B cell (primary cell): Measurements from ENCODE around the gene RBM19. TPM values are rescaled to one million over a fixed set of nuclear protein-coding genes. Genes with fewer than 3 reads are reported as not detected.
"Not testable (repeated sequence)": the region's sequence is repeated elsewhere in the genome, so short reads cannot be mapped to it uniquely, and the experiment has no call there.

Experiments used
- ATAC-seq: fragments of 200-7000 bp; cut with Tn5 transposase; one replicate; pipeline ENCODE4 v1.10.0; 2021; ENCODE audit warnings: low read depth, mild to moderate bottlenecking, moderate number of reproducible peaks, moderate library complexity
- CTCF ChIA-PET: fragments of 350-600 bp; sonication (Branson Sonifier 250); formaldehyde crosslinking; loops from one replicate; lab custom pipeline; 2021; ENCODE audit warnings: antibody characterized with exemption, inconsistent platforms; lab: Charles Lee
- POLR2A ChIA-PET: fragments of 350-600 bp; sonication (Branson Sonifier 250); formaldehyde crosslinking; loops from one replicate; lab custom pipeline; 2021; ENCODE audit warnings: antibody characterized with exemption; lab: Charles Lee
- DNase-seq: peaks from one replicate; pipeline ENCODE4 v3.0.0; 2013
- H2AFZ ChIP-seq: 2 replicates; pipeline ENCODE4 v1.6.1; 2012; ENCODE audit warnings: mild to moderate bottlenecking, low read depth, low read length; ENCODE audit not compliant: insufficient read depth, poor library complexity, severe bottlenecking
- H3K27ac ChIP-seq, 2 donors: 1 replicate in 1 of 2; 2 replicates in 1 of 2; pipeline ENCODE4 v1.5.1; 2012 to 2013; ENCODE audit warnings: low read length in 2 of 2, mild to moderate bottlenecking in 2 of 2, moderate library complexity in 1 of 2
- H3K27me3 ChIP-seq, 4 experiments: fragments of 200-600 bp in 1 of 4; sonication (generic) in 1 of 4; replicated peaks in 1 of 4; 1 replicate in 2 of 4; 2 replicates in 2 of 4; pipeline versions ENCODE4 v1.6.1 to v1.7.0; 2013 to 2016; ENCODE audit warnings: low read length in 3 of 4, mild to moderate bottlenecking in 2 of 4, mixed read lengths in 1 of 4, moderate library complexity in 1 of 4; ENCODE audit not compliant: insufficient read depth in 4 of 4, control insufficient read depth in 3 of 4; ENCODE audit errors: control extremely low read depth in 1 of 4
- H3K36me3 ChIP-seq, 2 experiments: replicated peaks in 1 of 2; 1 replicate in 1 of 2; 2 replicates in 1 of 2; pipeline versions ENCODE4 v1.6.1 to v1.7.1; 2013; ENCODE audit warnings: low read length in 1 of 2; ENCODE audit not compliant: insufficient read depth in 2 of 2, control insufficient read depth in 1 of 2; ENCODE audit errors: control extremely low read depth in 1 of 2, extremely low read depth in 1 of 2
- H3K4me1 ChIP-seq, 2 donors: fragments of 200-600 bp in 1 of 2; sonication (generic) in 1 of 2; 1 replicate in 1 of 2; 2 replicates in 1 of 2; pipeline versions ENCODE4 v1.5.1 to v1.6.1; 2013 to 2017; ENCODE audit warnings: low read length in 2 of 2; ENCODE audit not compliant: control insufficient read depth in 2 of 2, insufficient read depth in 2 of 2
- H3K4me2 ChIP-seq: replicated peaks from 2 replicates; pipeline ENCODE3; 2012; ENCODE audit warnings: mild to moderate bottlenecking, low read depth, low read length; ENCODE audit not compliant: poor library complexity, severe bottlenecking
- H3K4me3 ChIP-seq, 5 experiments: fragments of 200-600 bp in 1 of 5; sonication (generic) in 1 of 5; 1 replicate in 3 of 5; 2 replicates in 2 of 5; pipeline versions ENCODE4 v1.5.1 to v1.7.0; 2011 to 2016; ENCODE audit warnings: low read length in 4 of 5, mild to moderate bottlenecking in 4 of 5, low read depth in 2 of 5, control low read depth in 1 of 5, moderate library complexity in 1 of 5; ENCODE audit not compliant: insufficient read depth in 1 of 5; ENCODE audit errors: control extremely low read depth in 1 of 5, extremely low read depth in 1 of 5
- H3K79me2 ChIP-seq: fragments of 200-600 bp; sonication (generic); one replicate; pipeline ENCODE4 v1.6.0; 2016; ENCODE audit warnings: low read length; ENCODE audit not compliant: control insufficient read depth, insufficient read depth
- H3K9ac ChIP-seq: fragments of 200-600 bp; sonication (generic); 2 replicates; pipeline ENCODE4 v1.6.1; 2017; ENCODE audit warnings: mild to moderate bottlenecking, low read length, moderate library complexity
- H3K9me3 ChIP-seq, 3 donors: one replicate each; pipeline versions ENCODE4 v1.6.1 to v1.7.1; 2013; ENCODE audit warnings: low read length in 2 of 3; ENCODE audit not compliant: control insufficient read depth in 2 of 3, insufficient read depth in 1 of 3; ENCODE audit errors: control extremely low read depth in 1 of 3
- H4K20me1 ChIP-seq: 2 replicates; pipeline ENCODE4 v1.6.0; 2012; ENCODE audit warnings: mild to moderate bottlenecking, low read length; ENCODE audit not compliant: insufficient read depth, control insufficient read depth, poor library complexity, severe bottlenecking
- H3K27ac Mint-ChIP-seq: one replicate; pipeline ENCODE4 v1.8.0; 2021; ENCODE audit warnings: mixed read lengths
- H3K27me3 Mint-ChIP-seq: one replicate; pipeline ENCODE4 v1.8.0; 2021; ENCODE audit warnings: mixed read lengths
- H3K4me1 Mint-ChIP-seq: one replicate; pipeline ENCODE4 v1.8.0; 2021; ENCODE audit warnings: mixed read lengths
- H3K4me3 Mint-ChIP-seq: one replicate; pipeline ENCODE4 v1.8.0; 2021; ENCODE audit warnings: mixed read lengths
- H3K9me3 Mint-ChIP-seq: one replicate; pipeline ENCODE4 v1.8.0; 2022; ENCODE audit warnings: mixed read lengths; ENCODE audit not compliant: insufficient read depth
- CTCF ChIP-seq: fragments of 200-600 bp; IDR thresholded peaks from one replicate; pipeline ENCODE4 v1.8.0; 2022; ENCODE audit warnings: antibody characterized with exemption, mild to moderate bottlenecking
- EZH2 ChIP-seq: IDR thresholded peaks from 2 replicates; pipeline ENCODE4 v1.6.1; 2012; ENCODE audit warnings: borderline replicate concordance, low read depth, mild to moderate bottlenecking, moderate library complexity, low read length; ENCODE audit not compliant: insufficient read depth, poor library complexity, severe bottlenecking
- WGBS: methylation state at CpG from one replicate; pipeline ENCODE4 v1.1.5; 2013; ENCODE audit warnings: missing lambda C conversion rate; ENCODE audit not compliant: insufficient coverage; 5-methylcytosine and 5-hydroxymethylcytosine counted together
- intact Hi-C: fragments of 100-400 bp; cut with micrococcal nuclease; formaldehyde crosslinking; loops from one replicate; pipeline ENCODE4 v1.10.0; 2022
- polyA plus RNA-seq: library from polyadenylated mRNA; depleted of rRNA; stranded (reverse); fragments of >200 nt; gene quantifications from 2 replicates; pipeline ENCODE4 v1.2.3, GENCODE V29; 2012
- total RNA-seq, 2 donors: library from RNA; stranded (reverse); fragments of 120-200 nt in 1 of 2; gene quantifications; 1 replicate in 1 of 2; 2 replicates in 1 of 2; pipeline versions ENCODE4 v1.2.3 to v1.2.4, GENCODE V29; 2013 to 2022

Gene RBM19
- total and polyA plus RNA-seq, 2 donors (not counting 1 experiment from before 2014, with no cell fraction given), result 43.1 to 90.0 TPM

DNA sequence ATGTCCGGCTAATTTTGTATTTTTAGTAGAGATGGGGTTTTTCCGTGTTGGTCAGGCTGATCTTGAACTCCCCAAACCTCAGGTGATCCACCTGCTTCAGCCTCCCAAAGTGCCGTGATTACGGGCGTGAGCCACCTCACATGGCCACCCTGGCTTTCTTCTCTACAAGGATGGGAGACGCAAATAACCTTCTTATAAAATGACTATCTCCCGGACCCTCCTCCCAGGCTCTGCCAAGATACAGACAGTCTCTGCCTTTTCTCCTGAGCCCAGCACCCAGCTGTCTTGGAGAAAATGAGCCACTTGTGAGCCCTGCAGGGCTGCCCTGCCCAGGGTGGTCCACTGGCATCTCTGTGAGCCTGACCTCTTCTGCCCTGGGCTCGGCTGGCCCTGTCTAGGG is 34.7 kb upstream of the RBM19 start:
- intact Hi-C loops, result no loop called here
- no peaks in the 10 kb centered on the region for H3K36me3 ChIP-seq
- no peak overlapping the region for H3K4me3 ChIP-seq
- WGBS, result 94% methylated on average over 6 of the region's 8 CpGs
- TF ChIP-seq CTCF (no peak), EZH2 (no peak)
- H3K9me3 Mint-ChIP-seq, result no peaks in the 10 kb centered on the region
- no peak overlapping the region for H3K27ac ChIP-seq
- H3K9me3 ChIP-seq, result no peaks in the 10 kb centered on the region
- H3K9ac ChIP-seq, result no peak overlapping the region
- peaks cover 0 to 6% (median 0%) of the 10 kb centered on the region in 4 experiments for H3K27me3 ChIP-seq
- DNase-seq (no peak), ATAC-seq (no peak)
- no peak overlapping the region for H3K27ac Mint-ChIP-seq
- no peaks in the 10 kb centered on the region for H3K4me1 Mint-ChIP-seq
- H3K4me2 ChIP-seq, result no peak overlapping the region
- H2AFZ ChIP-seq, result no peak overlapping the region
- CTCF ChIA-PET, result no interaction called here
- POLR2A ChIA-PET, result no interaction called here
- H3K79me2 ChIP-seq, result no peaks in the 10 kb centered on the region
- no peaks in the 10 kb centered on the region for H3K4me1 ChIP-seq
- H3K27me3 Mint-ChIP-seq, result peaks cover 28% of the 10 kb centered on the region
- H4K20me1 ChIP-seq, result no peaks in the 10 kb centered on the region
- no peak overlapping the region for H3K4me3 Mint-ChIP-seq

DNA sequence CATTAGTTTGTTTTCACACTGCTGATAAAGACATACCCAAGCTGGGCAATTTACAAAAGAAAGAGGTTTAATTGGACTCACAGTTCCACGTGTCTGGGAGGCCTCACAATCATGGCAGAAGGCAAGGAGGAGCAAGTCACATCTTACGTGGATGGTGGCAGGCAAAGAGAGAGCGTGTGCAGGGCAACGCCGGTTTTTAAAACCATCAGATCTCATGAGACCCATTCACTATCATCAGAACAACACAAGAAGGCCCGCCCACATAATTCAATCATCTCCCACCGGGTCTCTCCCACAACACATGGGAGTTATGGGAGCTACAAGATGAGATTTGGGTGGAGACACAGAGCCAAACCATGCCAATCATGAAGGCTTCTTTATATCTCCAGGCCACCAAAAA is 34.1 kb upstream of the RBM19 start:
- CTCF ChIA-PET, POLR2A ChIA-PET, H3K9ac ChIP-seq, H3K27ac ChIP-seq, H3K4me1 ChIP-seq, H2AFZ ChIP-seq, H3K4me1 Mint-ChIP-seq, H4K20me1 ChIP-seq, H3K9me3 Mint-ChIP-seq, ATAC-seq, H3K27me3 ChIP-seq, H3K36me3 ChIP-seq, intact Hi-C loops, H3K79me2 ChIP-seq, H3K4me2 ChIP-seq, DNase-seq, H3K9me3 ChIP-seq, H3K27ac Mint-ChIP-seq, H3K4me3 ChIP-seq, H3K4me3 Mint-ChIP-seq: not testable (repeated sequence)
- WGBS, result 0% methylated on average over 1 of the region's 7 CpGs
- H3K27me3 Mint-ChIP-seq, result peaks cover 28% of the 10 kb centered on the region
